HepG2 (cell line): ENCODE data around the gene MAP1LC3A. TPM values are rescaled to one million over a fixed set of nuclear protein-coding genes. Genes with fewer than 3 reads are reported as not detected.

Source experiments
- DMAP1 ChIP-seq: IDR thresholded peaks from 2 replicates; pipeline ENCODE4 v1.6.1; 2016
- KAT2B ChIP-seq: fragments of 150-350 bp; IDR thresholded peaks from 2 replicates; pipeline ENCODE4 v1.6.1; 2014; ENCODE audit warnings: low read depth, low read length, borderline replicate concordance
- MIER3 ChIP-seq: IDR thresholded peaks from 2 replicates; pipeline ENCODE4 v1.6.1; 2016; ENCODE audit warnings: missing compliant biosample characterization, borderline replicate concordance
- MTF1 ChIP-seq: sonication (generic); formaldehyde crosslinking; IDR thresholded peaks from 2 replicates; pipeline ENCODE4 v1.5.0; 2020; ENCODE audit warnings: missing genetic modification reagents
- MTF2 ChIP-seq: sonication (generic); formaldehyde crosslinking; IDR thresholded peaks from 2 replicates; pipeline ENCODE4 v1.5.0; 2020; ENCODE audit warnings: missing genetic modification reagents, borderline replicate concordance
- MXI1 ChIP-seq: IDR thresholded peaks from 3 replicates; pipeline ENCODE4 v1.6.1; 2012; ENCODE audit warnings: low read depth, low read length, inconsistent platforms, borderline replicate concordance
- NFIB ChIP-seq: sonication (generic); formaldehyde crosslinking; IDR thresholded peaks from 2 replicates; pipeline ENCODE4 v1.9.0; 2021; ENCODE audit warnings: missing genetic modification reagents, mild to moderate bottlenecking, borderline replicate concordance
- NFRKB ChIP-seq: fragments of 450-650 bp; IDR thresholded peaks from 2 replicates; pipeline ENCODE4 v1.6.1; 2017
- RFX1 ChIP-seq: fragments of 450-650 bp; IDR thresholded peaks from 2 replicates; pipeline ENCODE4 v1.6.1; 2017
- RXRB ChIP-seq: IDR thresholded peaks from 2 replicates; pipeline ENCODE4 v1.6.1; 2016; ENCODE audit warnings: borderline replicate concordance, missing genetic modification reagents, missing compliant biosample characterization
- TBX3 ChIP-seq: fragments of 450-650 bp; IDR thresholded peaks from 2 replicates; pipeline ENCODE4 v1.6.1; 2017; ENCODE audit warnings: antibody characterized with exemption, mild to moderate bottlenecking, inconsistent platforms, borderline replicate concordance
- ZC3H4 ChIP-seq: sonication (generic); formaldehyde crosslinking; IDR thresholded peaks from 2 replicates; pipeline ENCODE4 v1.4.0; 2020; ENCODE audit warnings: missing genetic modification reagents, borderline replicate concordance
- ZNF430 ChIP-seq: sonication (generic); formaldehyde crosslinking; IDR thresholded peaks from 2 replicates; pipeline ENCODE4 v1.9.0; 2021; ENCODE audit warnings: mild to moderate bottlenecking, missing genetic modification reagents
- ZNF672 ChIP-seq: sonication (generic); formaldehyde crosslinking; IDR thresholded peaks from 2 replicates; pipeline ENCODE4 v1.8.1; 2022; ENCODE audit warnings: missing genetic modification reagents
- ZNF720 ChIP-seq: sonication (generic); formaldehyde crosslinking; IDR thresholded peaks from 2 replicates; pipeline ENCODE4 v1.4.0; 2020; ENCODE audit warnings: missing genetic modification reagents
- ZNF746 ChIP-seq: sonication (generic); formaldehyde crosslinking; IDR thresholded peaks from 2 replicates; pipeline ENCODE4 v1.8.0; 2022; ENCODE audit warnings: mild to moderate bottlenecking, missing genetic modification reagents
- polyA plus RNA-seq, 8 experiments: library from polyadenylated mRNA; depleted of rRNA in 3 of 8; stranded (reverse) in 7 of 8; unstranded in 1 of 8; fragments of >200 nt; fragmentation: Illumina TruSeq in 4 of 8; extraction: Trizol in 4 of 8; gene quantifications; 2 replicates each; pipeline versions ENCODE4 v1.2.1 to v1.2.3, GENCODE V29; 2011 to 2016; ENCODE audit warnings: low read depth in 4 of 8, missing spikeins in 1 of 8, mixed read lengths in 1 of 8; ENCODE audit not compliant: insufficient read depth in 1 of 8
- total RNA-seq, 5 experiments: library from RNA; depleted of rRNA; stranded (reverse); fragments of >200 nt; fragmentation: Illumina TruSeq; extraction: Trizol; gene quantifications; 2 replicates each; pipeline ENCODE4 v1.2.3, GENCODE V29; 2016; ENCODE audit warnings: low read depth in 1 of 5
- TF ChIP-seq, protein P1 (sequence below): sonication (generic); formaldehyde crosslinking; IDR thresholded peaks from 2 replicates; pipeline ENCODE4 v1.5.1; 2020; ENCODE audit warnings: missing genetic modification reagents, mild to moderate bottlenecking, borderline replicate concordance
- TF ChIP-seq, protein P2 (sequence below): sonication (generic); formaldehyde crosslinking; IDR thresholded peaks from 2 replicates; pipeline ENCODE4 v1.8.0; 2022; ENCODE audit warnings: missing genetic modification reagents, mild to moderate bottlenecking, inconsistent platforms, borderline replicate concordance
- TF ChIP-seq, protein P3 (sequence below): sonication (generic); formaldehyde crosslinking; IDR thresholded peaks from 2 replicates; pipeline ENCODE4 v1.4.0; 2020; ENCODE audit warnings: missing genetic modification reagents
- TF ChIP-seq, protein P4 (sequence below): sonication (generic); formaldehyde crosslinking; IDR thresholded peaks from 2 replicates; pipeline ENCODE4 v1.8.0; 2022; ENCODE audit warnings: missing genetic modification reagents, mild to moderate bottlenecking, borderline replicate concordance
- TF ChIP-seq, protein P5 (sequence below): sonication (generic); formaldehyde crosslinking; IDR thresholded peaks from 2 replicates; pipeline ENCODE4 v1.5.1; 2020; ENCODE audit warnings: missing genetic modification reagents, mild to moderate bottlenecking, borderline replicate concordance

The MAP1LC3A gene
- total and polyA plus RNA-seq, 2 of the 13 experiments (the other 11 are each of a cell fraction or from before 2014, with no cell fraction given) = not detected

DNA sequence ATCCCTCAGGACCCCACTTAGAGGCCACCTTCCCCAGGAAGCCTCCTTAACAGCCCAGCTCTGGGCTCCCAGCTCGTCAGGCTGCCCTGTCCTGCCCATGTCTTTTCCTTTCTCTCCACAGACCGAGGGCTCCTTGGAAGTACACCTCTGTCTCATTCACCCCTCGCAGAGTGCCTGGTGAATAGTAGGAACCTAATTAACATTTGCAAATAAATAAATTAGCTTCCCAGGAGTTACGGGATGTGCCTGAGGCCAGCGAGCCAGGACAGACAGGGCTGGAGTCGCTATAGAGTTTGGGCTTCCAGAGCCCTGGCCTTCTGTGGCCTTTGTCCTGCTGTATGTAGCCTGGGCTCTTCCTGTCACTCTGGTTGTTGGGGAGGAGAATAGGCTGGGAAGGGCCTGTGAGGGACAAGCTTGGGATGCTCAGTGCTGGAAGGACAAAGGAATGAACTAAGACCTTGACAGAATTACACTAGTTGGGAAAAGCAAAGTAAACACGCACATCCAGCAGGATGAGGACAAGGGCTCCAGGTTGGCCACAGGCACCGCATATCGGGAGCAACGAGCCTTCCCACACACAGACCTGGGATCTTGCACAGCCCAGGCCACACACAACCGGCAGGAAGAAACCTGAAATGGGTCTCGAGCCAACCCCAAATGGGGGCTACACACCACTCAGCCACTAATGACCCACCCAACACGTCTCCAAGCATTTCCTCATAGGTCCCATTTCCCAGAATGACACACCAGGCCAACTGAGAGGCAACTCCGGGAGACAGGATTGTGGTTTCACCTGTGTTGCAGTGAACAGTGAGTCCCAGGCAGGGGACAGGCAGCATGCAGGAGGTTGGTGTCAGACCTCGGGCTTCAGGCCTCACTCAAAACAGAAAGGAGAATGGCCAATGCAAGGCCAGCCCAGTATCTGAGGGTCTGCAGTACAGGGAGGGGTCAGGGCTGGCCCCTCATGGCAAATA is 9.7 kb downstream of the MAP1LC3A start (continued):
- TF ChIP-seq, protein P1, sequence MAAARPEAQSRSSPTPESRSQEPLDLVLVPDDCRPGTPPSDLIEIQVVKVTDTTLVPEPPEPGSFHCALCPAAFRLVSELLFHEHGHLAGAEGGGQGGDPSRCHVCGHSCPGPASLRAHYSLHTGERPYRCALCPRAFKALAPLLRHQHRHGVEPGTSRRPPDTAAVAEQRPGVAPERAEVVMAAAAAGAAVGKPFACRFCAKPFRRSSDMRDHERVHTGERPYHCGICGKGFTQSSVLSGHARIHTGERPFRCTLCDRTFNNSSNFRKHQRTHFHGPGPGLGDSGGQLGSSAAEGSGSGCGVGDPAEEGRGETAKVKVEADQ = no peak
- TF ChIP-seq RXRB = no peak
- TF ChIP-seq, protein P2, sequence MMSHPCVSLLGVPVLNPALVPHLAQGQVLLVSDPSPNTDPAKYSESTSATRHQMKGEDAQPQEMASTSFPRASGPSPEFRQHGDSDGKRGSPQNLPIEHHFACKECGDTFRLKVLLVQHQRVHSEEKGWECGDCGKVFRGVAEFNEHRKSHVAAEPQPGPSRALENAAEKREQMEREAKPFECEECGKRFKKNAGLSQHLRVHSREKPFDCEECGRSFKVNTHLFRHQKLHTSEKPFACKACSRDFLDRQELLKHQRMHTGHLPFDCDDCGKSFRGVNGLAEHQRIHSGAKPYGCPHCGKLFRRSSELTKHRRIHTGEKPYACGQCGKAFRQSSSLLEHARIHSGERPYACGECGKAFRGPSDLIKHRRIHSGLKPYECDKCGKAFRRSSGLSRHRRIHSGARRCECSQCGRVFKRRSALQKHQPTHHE (CRISPR knock-in tag) = no peak
- TF ChIP-seq RFX1 = no peak
- TF ChIP-seq MIER3 = no peak
- TF ChIP-seq KAT2B = no peak
- TF ChIP-seq MTF2 = no peak
- no peak for TF ChIP-seq NFIB (CRISPR knock-in tag)
- TF ChIP-seq ZNF672 (CRISPR knock-in tag) = no peak
- no peak for TF ChIP-seq ZNF430 (CRISPR knock-in tag)
- no peak for TF ChIP-seq ZNF746 (CRISPR knock-in tag)
- TF ChIP-seq ZNF720 (CRISPR knock-in tag) = no peak
- TF ChIP-seq, protein P3, sequence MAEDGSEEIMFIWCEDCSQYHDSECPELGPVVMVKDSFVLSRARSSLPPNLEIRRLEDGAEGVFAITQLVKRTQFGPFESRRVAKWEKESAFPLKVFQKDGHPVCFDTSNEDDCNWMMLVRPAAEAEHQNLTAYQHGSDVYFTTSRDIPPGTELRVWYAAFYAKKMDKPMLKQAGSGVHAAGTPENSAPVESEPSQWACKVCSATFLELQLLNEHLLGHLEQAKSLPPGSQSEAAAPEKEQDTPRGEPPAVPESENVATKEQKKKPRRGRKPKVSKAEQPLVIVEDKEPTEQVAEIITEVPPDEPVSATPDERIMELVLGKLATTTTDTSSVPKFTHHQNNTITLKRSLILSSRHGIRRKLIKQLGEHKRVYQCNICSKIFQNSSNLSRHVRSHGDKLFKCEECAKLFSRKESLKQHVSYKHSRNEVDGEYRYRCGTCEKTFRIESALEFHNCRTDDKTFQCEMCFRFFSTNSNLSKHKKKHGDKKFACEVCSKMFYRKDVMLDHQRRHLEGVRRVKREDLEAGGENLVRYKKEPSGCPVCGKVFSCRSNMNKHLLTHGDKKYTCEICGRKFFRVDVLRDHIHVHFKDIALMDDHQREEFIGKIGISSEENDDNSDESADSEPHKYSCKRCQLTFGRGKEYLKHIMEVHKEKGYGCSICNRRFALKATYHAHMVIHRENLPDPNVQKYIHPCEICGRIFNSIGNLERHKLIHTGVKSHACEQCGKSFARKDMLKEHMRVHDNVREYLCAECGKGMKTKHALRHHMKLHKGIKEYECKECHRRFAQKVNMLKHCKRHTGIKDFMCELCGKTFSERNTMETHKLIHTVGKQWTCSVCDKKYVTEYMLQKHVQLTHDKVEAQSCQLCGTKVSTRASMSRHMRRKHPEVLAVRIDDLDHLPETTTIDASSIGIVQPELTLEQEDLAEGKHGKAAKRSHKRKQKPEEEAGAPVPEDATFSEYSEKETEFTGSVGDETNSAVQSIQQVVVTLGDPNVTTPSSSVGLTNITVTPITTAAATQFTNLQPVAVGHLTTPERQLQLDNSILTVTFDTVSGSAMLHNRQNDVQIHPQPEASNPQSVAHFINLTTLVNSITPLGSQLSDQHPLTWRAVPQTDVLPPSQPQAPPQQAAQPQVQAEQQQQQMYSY (CRISPR knock-in tag) = no peak
- TF ChIP-seq DMAP1 = no peak
- TF ChIP-seq, protein P4, sequence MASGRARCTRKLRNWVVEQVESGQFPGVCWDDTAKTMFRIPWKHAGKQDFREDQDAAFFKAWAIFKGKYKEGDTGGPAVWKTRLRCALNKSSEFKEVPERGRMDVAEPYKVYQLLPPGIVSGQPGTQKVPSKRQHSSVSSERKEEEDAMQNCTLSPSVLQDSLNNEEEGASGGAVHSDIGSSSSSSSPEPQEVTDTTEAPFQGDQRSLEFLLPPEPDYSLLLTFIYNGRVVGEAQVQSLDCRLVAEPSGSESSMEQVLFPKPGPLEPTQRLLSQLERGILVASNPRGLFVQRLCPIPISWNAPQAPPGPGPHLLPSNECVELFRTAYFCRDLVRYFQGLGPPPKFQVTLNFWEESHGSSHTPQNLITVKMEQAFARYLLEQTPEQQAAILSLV = no peak
- no peak for TF ChIP-seq MTF1 (CRISPR knock-in tag)
- TF ChIP-seq, protein P5, sequence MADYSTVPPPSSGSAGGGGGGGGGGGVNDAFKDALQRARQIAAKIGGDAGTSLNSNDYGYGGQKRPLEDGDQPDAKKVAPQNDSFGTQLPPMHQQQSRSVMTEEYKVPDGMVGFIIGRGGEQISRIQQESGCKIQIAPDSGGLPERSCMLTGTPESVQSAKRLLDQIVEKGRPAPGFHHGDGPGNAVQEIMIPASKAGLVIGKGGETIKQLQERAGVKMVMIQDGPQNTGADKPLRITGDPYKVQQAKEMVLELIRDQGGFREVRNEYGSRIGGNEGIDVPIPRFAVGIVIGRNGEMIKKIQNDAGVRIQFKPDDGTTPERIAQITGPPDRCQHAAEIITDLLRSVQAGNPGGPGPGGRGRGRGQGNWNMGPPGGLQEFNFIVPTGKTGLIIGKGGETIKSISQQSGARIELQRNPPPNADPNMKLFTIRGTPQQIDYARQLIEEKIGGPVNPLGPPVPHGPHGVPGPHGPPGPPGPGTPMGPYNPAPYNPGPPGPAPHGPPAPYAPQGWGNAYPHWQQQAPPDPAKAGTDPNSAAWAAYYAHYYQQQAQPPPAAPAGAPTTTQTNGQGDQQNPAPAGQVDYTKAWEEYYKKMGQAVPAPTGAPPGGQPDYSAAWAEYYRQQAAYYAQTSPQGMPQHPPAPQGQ (CRISPR knock-in tag) = no peak
- no peak for TF ChIP-seq NFRKB
- 0 out of 3 replicates have a peak, but pooled peaks have one; percentile 9 for TF ChIP-seq MXI1
- no peak for TF ChIP-seq ZC3H4 (CRISPR knock-in tag)
- TF ChIP-seq TBX3 = no peak
